GM12872 (cell line): ENCODE data around the gene STK24.

ENCODE experiments used
- TF ChIP-seq, protein P1 (sequence below): IDR thresholded peaks from 3 replicates; pipeline ENCODE4 v1.5.1; 2011; ENCODE audit warnings: low read depth, mild to moderate bottlenecking, low read length, moderate library complexity; ENCODE audit not compliant: insufficient read depth

The STK24 gene

DNA sequence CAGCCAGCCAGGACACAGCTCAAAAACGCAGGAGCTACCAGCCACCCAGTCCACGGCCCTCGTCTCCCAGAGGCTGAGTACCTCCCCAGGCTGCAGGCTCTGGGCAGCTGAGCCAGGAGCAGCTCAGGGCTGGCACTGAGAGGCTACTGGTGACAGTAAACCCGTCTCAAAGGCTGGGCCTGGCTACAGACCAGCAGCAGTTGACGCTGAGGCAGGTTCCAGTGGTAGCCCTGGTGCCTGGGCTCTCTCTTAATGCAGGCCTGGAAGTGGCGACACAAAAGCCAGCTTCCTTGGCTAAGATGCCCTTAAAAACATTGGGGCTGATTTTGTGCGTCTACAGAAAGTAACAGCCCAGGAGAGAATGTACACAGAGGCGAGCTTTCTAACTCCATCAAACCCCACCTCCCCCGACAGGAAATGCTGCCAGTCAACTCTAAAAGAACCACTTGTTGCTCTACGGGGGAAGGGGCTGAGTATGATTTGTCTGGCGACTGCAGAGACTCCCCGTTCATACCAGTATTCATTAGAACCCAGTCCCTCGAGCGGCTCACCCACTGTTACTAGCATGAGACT lies 126.3 kb downstream of the STK24 start:
- TF ChIP-seq, protein P1, sequence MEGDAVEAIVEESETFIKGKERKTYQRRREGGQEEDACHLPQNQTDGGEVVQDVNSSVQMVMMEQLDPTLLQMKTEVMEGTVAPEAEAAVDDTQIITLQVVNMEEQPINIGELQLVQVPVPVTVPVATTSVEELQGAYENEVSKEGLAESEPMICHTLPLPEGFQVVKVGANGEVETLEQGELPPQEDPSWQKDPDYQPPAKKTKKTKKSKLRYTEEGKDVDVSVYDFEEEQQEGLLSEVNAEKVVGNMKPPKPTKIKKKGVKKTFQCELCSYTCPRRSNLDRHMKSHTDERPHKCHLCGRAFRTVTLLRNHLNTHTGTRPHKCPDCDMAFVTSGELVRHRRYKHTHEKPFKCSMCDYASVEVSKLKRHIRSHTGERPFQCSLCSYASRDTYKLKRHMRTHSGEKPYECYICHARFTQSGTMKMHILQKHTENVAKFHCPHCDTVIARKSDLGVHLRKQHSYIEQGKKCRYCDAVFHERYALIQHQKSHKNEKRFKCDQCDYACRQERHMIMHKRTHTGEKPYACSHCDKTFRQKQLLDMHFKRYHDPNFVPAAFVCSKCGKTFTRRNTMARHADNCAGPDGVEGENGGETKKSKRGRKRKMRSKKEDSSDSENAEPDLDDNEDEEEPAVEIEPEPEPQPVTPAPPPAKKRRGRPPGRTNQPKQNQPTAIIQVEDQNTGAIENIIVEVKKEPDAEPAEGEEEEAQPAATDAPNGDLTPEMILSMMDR = no peak

DNA sequence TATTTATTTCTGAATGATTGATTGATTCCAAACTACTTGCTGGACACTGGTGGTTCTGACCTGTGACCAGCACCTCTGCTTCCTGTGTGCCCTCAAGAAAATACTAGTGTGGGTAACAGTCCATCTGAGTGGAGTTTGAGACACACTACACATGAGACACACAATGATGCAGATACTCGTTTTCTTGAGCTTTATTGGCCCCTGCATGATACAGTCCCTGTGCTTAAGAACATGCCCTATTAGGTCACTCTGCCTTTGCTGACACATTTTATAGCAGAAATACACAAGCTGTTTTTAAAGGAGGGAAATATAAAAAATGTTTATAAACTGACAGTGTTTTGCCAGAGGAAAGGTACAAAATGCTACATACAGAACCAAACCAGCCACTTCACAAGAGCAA lies 126.9 kb downstream of the STK24 start:
- TF ChIP-seq, protein P1 = no peak

DNA sequence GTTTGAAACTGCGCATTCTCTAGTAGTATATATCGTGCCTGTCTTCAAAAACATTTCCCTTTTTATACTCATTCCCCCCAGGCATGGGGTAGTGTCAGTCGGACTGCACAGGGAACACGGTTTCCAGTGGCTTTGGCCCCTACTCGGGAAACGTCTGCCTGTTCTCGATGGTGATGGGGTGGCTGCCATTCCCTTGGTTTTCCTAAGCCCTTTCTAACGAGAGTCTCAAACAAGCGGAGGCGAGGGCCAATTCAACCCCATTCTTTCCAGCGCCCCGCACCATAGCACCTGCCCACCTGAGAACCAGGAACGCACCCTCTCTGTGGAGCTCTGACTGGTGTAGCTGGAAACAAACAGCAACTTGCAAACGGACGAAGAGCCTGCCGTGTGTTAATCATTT lies 127.6 kb downstream of the STK24 start:
- TF ChIP-seq, protein P1 = no peak

DNA sequence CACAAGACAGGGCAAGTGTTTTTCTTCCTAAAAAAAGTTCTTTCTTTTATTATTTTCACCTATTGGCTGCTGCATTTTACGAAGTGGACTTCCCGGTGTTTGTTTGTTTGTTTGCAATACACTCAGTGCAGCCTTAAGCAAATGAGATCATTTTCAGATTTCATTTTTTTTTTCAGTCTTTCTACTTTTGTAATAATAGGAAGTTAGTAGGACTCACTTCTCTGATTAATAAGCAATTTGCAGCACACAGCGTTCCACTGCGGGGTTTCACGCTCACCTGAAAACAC lies 128.3 kb downstream of the STK24 start:
- TF ChIP-seq, protein P1 = no peak

DNA sequence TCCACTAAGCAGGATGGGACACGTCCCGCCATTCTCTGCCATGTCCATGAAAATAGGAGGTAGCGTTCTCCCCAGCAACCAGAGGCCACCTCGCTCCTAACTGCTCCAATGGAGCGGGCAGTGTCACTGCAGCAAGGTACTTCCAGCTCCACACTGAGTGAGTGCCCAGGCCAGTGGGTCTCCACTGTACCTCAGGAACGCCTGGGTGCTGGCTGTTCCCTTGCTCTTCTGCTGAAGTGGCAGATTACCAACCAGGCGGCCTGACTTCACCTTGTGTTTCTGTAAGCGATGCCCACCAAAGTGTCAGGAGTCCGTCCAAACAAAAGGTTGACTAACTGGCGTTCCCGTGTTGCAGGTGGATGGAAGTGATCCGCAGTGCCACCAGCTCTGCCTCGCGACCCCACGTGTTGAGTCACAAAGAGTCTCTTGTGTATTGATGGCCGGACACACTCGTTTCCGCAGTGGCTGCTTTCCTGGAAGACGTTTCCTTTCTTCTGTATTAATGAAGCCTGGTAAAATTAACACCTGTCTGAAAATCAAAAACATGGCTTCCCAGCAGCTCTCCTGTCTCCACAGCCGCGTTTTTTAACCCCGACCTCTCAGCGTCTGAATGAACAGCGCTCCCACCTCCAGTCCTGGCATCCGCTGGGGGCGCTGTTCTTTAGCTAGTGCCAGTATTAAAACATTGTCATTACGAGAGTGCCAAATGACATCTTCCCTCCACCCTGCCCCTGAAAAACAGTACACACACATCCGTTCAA lies 128.8 kb downstream of the STK24 start:
- TF ChIP-seq, protein P1 = peak; percentile 45; the same call in 1 of the 3 replicates

DNA sequence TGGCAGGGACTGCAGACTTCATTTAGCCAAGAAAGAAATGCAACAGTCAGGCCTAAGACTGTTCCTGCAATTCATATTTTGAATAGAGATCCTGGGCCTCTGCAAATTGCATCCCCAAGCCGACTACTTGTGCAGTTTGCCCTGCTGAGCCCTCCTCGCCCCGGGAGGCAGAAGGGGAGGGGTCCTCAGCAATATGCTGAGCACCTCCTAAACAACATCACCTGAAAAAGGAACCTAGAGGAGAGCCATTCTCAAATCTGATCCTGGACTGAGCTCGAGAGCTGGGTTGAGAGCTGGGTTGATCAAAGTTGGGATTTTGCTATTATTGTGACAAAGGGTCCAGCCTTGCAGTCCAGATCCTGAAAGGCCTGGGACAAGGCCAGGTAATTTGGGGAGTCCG lies 129.8 kb downstream of the STK24 start:
- TF ChIP-seq, protein P1 = no peak

DNA sequence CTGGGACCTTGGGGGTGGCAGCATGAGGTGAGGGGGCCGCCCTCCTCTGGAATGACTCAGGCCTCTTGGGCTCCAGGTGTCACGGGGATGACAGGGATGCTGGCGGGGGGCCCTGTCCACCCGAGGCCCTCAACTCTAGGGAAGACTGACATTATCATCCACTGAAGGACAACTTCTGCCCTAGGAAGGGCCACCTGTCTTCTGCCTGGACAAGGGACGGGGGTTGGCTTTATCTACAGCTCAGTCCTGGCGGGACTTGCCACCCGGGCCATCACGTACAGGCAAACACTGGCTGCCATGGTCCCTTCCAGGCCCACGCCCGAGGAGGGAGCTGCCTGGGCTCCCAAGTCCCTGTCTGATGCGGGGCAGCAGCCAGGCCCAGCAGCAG lies 130.7 kb downstream of the STK24 start:
- TF ChIP-seq, protein P1 = no peak
